Mesodermal cell (in vitro differentiated cells): ENCODE measurements around the gene EIF2D.
A peak's percentile ranks its signal among the peaks of the same experiment; 100 is the strongest.
"Not testable (repeated sequence)": the region's sequence is repeated elsewhere in the genome, so short reads cannot be mapped to it uniquely, and the experiment has no call there.

Experiments used
- H3K27ac ChIP-seq: 2 replicates; pipeline ENCODE4 v1.7.0; 2013; ENCODE audit warnings: mild to moderate bottlenecking, low read depth, low read length, moderate library complexity; ENCODE audit not compliant: severe bottlenecking
- H3K36me3 ChIP-seq: 2 replicates; pipeline ENCODE4 v1.7.1; 2013; ENCODE audit warnings: mild to moderate bottlenecking, low read length, moderate library complexity; ENCODE audit not compliant: control insufficient read depth, insufficient read depth
- H3K4me1 ChIP-seq: one replicate; pipeline ENCODE4 v1.7.1; 2013; ENCODE audit warnings: mild to moderate bottlenecking, low read length; ENCODE audit not compliant: insufficient read depth, control insufficient read depth, poor library complexity, severe bottlenecking
- H3K4me3 ChIP-seq: 2 replicates; pipeline ENCODE4 v1.7.0; 2013; ENCODE audit warnings: low read length, control low read depth, mild to moderate bottlenecking; ENCODE audit not compliant: insufficient read depth, poor library complexity, severe bottlenecking; ENCODE audit errors: extremely low read depth
- H3K9me3 ChIP-seq: 2 replicates; pipeline ENCODE4 v1.7.1; 2013; ENCODE audit warnings: mild to moderate bottlenecking, low read length, moderate library complexity; ENCODE audit not compliant: control insufficient read depth
- WGBS, 2 experiments: methylation state at CpG; one replicate each; pipeline ENCODE4 v1.1.5; 2013; ENCODE audit warnings: missing lambda C conversion rate in 2 of 2; ENCODE audit not compliant: insufficient coverage in 2 of 2; 5-methylcytosine and 5-hydroxymethylcytosine counted together

The EIF2D gene

DNA sequence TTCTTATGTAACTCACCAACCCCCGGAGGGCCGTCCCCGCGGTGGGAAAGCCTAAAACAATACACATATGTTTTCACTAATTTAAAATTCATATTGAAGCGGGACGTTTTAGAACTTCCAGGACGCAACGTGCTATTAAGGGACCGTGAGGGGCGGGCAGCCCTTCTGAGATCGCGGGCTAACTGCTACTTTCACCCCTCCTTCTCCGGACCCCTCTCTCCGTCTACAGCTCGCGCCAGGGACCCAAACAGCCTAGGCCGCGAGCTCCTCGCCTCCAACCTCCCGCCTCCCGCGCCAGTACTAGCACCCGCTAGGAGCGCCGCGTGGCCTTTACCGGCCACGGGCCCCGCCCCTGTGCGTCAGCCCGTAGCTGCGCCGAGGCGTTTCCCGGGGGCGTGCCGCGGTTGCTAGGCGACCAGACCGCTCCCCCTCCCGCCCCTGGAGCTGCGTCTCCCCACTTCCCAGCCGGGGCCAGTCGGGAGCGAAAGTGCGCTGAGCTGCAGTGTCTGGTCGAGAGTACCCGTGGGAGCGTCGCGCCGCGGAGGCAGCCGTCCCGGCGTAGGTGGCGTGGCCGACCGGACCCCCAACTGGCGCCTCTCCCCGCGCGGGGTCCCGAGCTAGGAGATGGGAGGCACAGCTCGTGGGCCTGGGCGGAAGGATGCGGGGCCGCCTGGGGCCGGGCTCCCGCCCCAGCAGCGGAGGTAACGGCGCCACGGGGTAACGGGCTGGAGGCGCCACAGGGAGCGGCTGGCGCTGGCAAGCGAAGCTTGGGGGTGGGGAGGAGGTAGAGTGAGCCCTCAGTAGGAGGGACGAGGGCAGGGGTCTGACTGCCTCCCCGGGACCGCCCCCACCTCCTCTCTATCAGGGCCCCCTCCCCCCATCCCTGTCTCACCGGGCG, 23.1 kb upstream of the EIF2D start, which contains the start of gene DYRK3:
Gene DYRK3, plus strand, starts transcription at position 457 of the 898 bp plus-strand sequence. Its CDS starts 168 bp downstream, at position 625.
- Histone ChIP-seq H3K4me3 (peak within 1 kb of the TSS; percentile 85), H3K36me3 (peaks cover 23% of the 10 kb centered on the region), H3K9me3 (no peaks in the 10 kb centered on the region), H3K4me1 (peaks cover 7% of the 10 kb centered on the region), H3K27ac (peak within 1 kb of the TSS; percentile 62)
- 1 to 2% methylated on average over 58 to 66 of the region's 84 CpGs for WGBS, 2 experiments

DNA sequence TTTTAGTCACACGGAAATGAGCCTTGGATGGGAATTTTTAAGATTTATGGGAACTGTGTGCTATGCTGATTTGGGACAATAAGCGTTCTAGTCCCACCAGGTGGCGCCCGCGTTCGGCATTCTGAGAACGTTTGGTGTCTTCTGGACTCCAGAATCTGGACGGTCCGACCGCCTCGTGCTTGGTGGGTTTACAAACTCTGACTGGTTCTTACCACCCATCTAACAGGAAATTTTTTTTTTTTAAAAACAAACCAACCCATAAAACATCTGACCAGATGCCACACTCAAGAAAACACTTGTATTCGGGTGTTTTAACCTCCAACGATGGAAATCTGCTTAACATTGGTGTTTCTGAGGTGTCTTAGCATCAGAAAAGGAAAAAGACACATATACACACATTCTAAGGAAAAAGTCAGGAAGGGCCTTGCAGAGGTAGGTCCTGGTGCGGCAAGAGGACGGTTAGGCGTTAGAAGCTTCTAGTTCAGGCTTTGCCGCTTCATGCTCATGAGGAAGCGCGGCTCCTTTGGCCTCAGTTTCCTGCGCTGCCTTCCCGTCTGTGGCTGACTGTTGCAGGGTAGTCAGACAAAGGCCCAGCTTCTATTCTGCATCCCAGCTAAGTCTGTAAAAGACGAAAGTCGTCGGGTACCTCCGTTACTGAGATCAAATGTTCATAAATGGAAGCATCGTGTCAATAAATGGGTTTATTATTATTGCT, 22.3 kb upstream of the EIF2D start:
- H3K4me3 ChIP-seq, result peak overlapping the region; percentile 85
- WGBS, 2 experiments, result 28 to 31% methylated on average over 19 of the region's 26 CpGs
- peak overlapping the region; percentile 62 for H3K27ac ChIP-seq
- peaks cover 14% of the 10 kb centered on the region for H3K36me3 ChIP-seq
- peaks cover 7% of the 10 kb centered on the region for H3K4me1 ChIP-seq
- H3K9me3 ChIP-seq, result no peaks in the 10 kb centered on the region

- 75 to 83% methylated on average over 5 to 6 of the region's 9 CpGs for WGBS, 2 experiments
- no peaks in the 10 kb centered on the region for H3K9me3 ChIP-seq
- no peak overlapping the region for H3K27ac ChIP-seq
- H3K4me1 ChIP-seq, result peaks cover 7% of the 10 kb centered on the region
- peaks cover 6% of the 10 kb centered on the region for H3K36me3 ChIP-seq
- H3K4me3 ChIP-seq, result no peak overlapping the region
These were observed 21.4 kb upstream of the EIF2D start for GRCh38 chr1:206633708-206634121.

GRCh38 chr1:206631085-206631509, 18.8 kb upstream of the EIF2D start:
- Histone ChIP-seq H3K4me3 (no peak overlapping the region), H3K27ac (no peak overlapping the region), H3K36me3 (no peaks in the 10 kb centered on the region), H3K9me3 (no peaks in the 10 kb centered on the region), H3K4me1 (peaks cover 7% of the 10 kb centered on the region)
- WGBS, 2 experiments, result 7 to 20% methylated on average over 3 to 4 of the region's 4 CpGs

GRCh38 chr1:206628916-206629315, 16.7 kb upstream of the EIF2D start:
- Histone ChIP-seq H3K4me1 (peaks cover 4% of the 10 kb centered on the region), H3K36me3 (no peaks in the 10 kb centered on the region), H3K27ac (no peak overlapping the region), H3K9me3 (no peaks in the 10 kb centered on the region), H3K4me3 (no peak overlapping the region)
- 78 to 83% methylated on average over 1 of the region's 1 CpG for WGBS, 2 experiments

GRCh38 chr1:206626396-206626795, 14.1 kb upstream of the EIF2D start:
- not testable (repeated sequence) for H3K9me3 ChIP-seq, H3K27ac ChIP-seq, H3K4me3 ChIP-seq, H3K36me3 ChIP-seq, H3K4me1 ChIP-seq
- WGBS, 2 experiments, result 100% methylated on average over 2 of the region's 2 CpGs; no CpG with 5 or more reads in 1 of the 2 experiments

DNA sequence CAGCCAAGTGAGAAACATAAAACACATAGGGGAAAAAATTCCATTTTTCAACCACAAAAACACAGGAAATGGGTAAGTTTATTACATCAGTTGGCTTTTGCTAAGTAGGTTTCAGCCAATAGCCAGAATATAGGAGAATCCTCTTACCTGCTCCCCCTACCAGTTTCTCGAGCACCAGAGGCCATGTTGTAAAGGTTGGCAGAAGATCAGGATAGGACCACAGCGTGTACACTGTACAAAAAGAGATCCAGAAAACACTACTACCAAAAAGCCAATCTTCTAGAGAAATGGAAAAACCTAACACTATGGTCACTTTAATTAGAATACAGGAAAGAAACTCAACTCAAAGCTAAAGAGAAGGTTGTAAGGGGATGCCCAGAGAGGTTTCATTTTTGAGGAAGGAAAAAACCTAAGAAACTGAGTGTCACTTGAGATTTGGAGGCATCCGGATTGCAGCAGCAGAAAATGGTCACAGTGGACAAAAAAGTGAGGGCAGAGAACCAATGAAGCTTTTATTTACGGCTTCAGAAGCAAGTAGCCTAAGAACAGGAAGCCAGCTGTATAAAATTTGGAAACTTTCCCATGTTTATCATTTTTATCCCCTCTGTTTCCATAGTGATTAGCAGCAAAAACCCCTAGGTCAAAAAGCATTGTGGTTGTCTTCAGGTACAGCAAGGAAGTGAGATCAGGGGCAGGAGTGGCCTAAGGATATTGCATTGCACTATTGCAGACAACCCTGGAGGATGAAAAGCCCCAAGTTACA, 2.9 kb downstream of the EIF2D start:
- H3K4me1 ChIP-seq, result peaks cover 3% of the 10 kb centered on the region
- no peak overlapping the region for H3K27ac ChIP-seq
- no peaks in the 10 kb centered on the region for H3K9me3 ChIP-seq
- H3K36me3 ChIP-seq, result peaks cover 35% of the 10 kb centered on the region
- 86 to 100% methylated on average over 1 to 3 of the region's 4 CpGs for WGBS, 2 experiments
- H3K4me3 ChIP-seq, result no peak overlapping the region

- H3K27ac ChIP-seq, result no peak overlapping the region
- H3K9me3 ChIP-seq, result no peaks in the 10 kb centered on the region
- peaks cover 3% of the 10 kb centered on the region for H3K4me1 ChIP-seq
- no peak overlapping the region for H3K4me3 ChIP-seq
- H3K36me3 ChIP-seq, result peaks cover 46% of the 10 kb centered on the region
- WGBS, 2 experiments, result 70 to 78% methylated on average over 1 to 2 of the region's 7 CpGs
These were observed 4.1 kb downstream of the EIF2D start for GRCh38 chr1:206608108-206608698.

- no peak overlapping the region for H3K4me3 ChIP-seq
- H3K36me3 ChIP-seq, result peaks cover 59% of the 10 kb centered on the region
- H3K27ac ChIP-seq, result no peak overlapping the region
- peaks cover 3% of the 10 kb centered on the region for H3K4me1 ChIP-seq
- no peaks in the 10 kb centered on the region for H3K9me3 ChIP-seq
- no CpG with 5 or more reads among the region's 3 CpGs for WGBS, 2 experiments
These were observed 5.4 kb downstream of the EIF2D start for GRCh38 chr1:206606867-206607266.

- Histone ChIP-seq H3K9me3 (no peaks in the 10 kb centered on the region), H3K4me1 (no peaks in the 10 kb centered on the region), H3K27ac (no peak overlapping the region), H3K4me3 (no peak overlapping the region), H3K36me3 (peaks cover 75% of the 10 kb centered on the region)
- 97 to 100% methylated on average over 5 of the region's 5 CpGs for WGBS, 2 experiments
These were observed 7.4 kb downstream of the EIF2D start for GRCh38 chr1:206604861-206605260.
